HG03457 (cell line): ENCODE data around the gene MYO7A.

Experiments used
- ATAC-seq: cut with Tn5 transposase; IDR thresholded peaks from one replicate; pipeline ENCODE4 v1.9.1; 2021; ENCODE audit warnings: moderate number of reproducible peaks; ENCODE audit not compliant: unreplicated experiment

The MYO7A gene

GRCh38 chr11:77211040-77211451 is 83.0 kb downstream of the MYO7A start:
- ATAC-seq: no peak

DNA sequence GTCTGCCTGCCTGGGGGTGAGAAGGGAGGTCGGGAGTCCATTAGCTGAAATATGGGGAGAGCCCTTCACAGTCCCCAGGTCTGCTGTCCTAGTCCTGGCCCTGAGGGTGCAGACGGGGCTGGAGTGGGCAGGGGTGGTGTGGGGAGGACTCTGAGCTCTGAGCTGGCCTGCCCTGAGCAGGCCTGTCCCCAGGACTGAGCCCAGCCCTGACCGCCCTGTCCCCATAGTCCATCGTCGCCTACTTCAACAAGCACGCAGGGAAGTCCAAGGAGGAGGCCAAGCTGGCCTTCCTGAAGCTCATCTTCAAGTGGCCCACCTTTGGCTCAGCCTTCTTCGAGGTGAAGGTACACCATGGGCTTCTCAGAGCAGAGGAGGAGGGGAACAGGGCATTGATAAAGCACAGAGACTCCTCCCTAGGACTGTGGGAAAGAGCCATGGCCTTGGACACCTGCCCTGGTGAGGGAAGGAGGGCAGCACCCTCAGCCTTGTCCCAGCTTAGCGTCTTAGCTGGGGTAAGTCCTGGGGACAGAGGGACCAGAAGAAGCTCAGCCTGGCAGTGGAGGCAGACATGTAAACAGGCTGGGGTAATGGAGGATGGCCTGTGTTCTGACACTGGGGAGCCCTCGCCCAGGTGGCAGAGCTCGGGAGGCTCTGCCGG is 83.7 kb downstream of the MYO7A start:
- no peak for ATAC-seq

GRCh38 chr11:77212314-77213007 is 84.4 kb downstream of the MYO7A start:
- ATAC-seq: no peak

DNA sequence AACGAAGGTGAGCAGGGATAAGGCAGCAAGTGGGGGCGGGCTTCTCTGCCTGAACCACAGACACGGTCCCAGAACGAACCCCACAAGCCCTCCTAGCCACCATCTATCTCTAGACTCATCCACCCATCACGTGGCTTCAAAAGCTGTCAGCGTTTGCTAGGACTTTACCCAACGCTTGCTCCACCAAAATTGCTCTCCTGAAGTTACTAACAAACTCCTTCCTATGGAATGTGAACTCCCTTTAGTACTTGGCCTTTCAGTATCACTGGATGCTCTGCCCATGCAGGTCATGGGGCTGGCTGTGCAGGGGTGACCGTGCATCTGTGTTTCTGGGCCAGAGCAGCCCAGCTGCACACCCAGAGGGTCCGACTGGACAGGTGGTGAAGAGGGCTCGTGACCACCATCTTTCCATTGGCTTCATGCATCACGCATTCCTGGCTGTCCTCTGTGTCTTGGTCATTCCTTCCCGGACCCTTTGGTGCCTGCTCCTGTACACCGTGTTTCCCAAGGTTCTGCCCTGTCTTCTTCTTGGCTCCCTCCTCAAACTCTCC is 85.1 kb downstream of the MYO7A start:
- no peak for ATAC-seq

GRCh38 chr11:77213589-77214428 is 85.8 kb downstream of the MYO7A start:
- no peak for ATAC-seq

- ATAC-seq: no peak
These were observed 86.5 kb downstream of the MYO7A start for GRCh38 chr11:77214557-77214956.

DNA sequence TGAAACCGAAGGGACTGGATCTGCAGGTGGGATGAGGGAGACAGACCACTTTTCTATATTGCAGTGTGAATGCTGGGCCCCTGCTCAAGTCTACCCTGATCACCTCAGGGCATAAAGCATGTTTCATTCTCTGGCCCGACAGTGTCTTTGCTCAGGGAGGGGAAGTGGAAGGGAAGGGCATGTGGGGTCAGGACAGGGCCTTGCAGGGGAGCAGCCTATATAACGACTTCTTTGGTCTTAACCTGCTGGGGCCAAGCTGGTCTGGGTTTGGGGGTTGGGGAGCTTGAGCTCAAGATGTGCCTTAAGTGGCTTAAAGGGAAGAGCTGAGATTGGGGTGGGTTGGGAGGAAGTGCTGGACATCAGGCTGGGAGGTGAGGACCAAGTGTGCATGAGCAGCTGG is 87.1 kb downstream of the MYO7A start:
- no peak for ATAC-seq

- ATAC-seq: no peak
These were observed 89.1 kb downstream of the MYO7A start for GRCh38 chr11:77217156-77217555.

- ATAC-seq: no peak
These were observed 95.8 kb downstream of the MYO7A start for GRCh38 chr11:77223797-77224196.

GRCh38 chr11:77230878-77231605 is 103.0 kb downstream of the MYO7A start:
- ATAC-seq: no peak

DNA sequence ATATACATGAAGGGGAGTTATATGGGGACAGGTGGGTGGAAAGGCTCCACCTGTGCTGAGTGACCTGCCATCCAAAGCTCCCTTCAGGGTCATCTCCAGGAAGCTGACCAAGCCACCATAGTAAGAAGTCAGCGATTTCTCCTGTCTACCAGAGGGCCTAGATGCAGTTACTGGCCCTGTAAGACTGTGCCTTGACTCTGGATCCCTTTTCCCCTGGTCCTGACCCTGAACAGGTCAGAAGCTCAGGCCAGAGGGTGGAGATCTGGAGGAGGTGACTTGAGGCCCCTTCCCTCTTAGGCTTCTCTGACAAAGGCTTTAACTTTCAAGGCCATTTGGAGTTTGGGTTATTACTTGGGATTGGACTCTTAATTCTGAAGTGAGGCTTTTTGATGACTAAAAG is 103.8 kb downstream of the MYO7A start:
- ATAC-seq: no peak

DNA sequence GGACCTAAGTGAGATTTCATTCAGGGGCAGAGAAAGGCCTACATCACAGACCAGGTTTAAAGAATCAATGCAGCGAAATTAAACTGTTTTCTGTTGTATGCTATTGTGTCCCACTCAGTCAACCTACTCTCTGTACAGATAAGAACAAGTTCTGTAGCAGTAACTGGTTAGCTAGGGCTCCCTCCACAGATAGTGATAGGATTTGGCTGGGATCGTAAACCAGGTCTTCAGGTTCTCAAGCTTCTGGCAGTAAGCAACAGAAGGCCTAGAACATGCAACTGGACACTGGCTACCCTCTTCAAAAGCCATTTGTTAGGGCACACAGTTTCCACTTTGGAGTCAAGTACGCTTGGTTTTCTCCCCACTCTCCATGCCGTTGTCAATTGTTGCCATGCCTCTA is 104.2 kb downstream of the MYO7A start:
- no peak for ATAC-seq

DNA sequence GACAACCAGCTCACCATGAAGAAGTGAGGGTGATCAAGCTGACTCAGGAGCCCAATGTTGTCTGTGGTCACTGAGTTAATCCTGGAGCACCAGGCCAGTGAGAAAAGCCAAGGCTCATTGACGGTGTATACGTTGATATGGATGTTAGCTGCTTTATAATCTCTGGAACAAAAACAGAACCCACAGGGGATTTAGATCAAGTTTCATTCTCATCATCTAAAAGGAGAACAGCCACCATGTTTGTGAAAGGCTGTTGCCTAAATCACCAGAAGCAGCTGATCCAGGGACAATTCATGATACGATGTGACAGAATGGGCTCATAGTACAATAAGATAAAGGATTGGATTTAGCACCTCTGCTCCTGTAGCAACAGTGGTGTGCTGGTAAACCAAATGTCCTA is 105.0 kb downstream of the MYO7A start:
- no peak for ATAC-seq

GRCh38 chr11:77236901-77237300 is 108.9 kb downstream of the MYO7A start:
- ATAC-seq: no peak

- no peak for ATAC-seq
These were observed 116.4 kb downstream of the MYO7A start for GRCh38 chr11:77244277-77245027.

DNA sequence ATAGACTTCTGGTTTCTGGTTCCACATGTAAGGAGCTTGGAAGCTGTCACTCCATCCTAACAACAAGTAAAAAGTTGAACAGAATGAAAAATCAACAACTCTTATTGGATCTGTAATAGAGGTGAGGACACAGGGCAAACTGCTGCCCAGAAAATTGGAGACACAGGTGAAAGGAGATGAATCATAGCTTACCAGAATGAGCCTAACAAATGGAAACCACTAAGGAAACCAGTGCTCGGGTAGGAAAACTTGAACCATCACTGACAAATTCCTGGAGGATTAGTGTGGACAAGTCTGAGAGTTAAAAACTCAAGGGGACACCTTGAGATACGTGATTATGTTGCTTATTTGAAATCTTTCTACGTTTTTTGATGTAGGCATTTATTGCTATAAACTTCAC is 121.4 kb downstream of the MYO7A start:
- no peak for ATAC-seq

DNA sequence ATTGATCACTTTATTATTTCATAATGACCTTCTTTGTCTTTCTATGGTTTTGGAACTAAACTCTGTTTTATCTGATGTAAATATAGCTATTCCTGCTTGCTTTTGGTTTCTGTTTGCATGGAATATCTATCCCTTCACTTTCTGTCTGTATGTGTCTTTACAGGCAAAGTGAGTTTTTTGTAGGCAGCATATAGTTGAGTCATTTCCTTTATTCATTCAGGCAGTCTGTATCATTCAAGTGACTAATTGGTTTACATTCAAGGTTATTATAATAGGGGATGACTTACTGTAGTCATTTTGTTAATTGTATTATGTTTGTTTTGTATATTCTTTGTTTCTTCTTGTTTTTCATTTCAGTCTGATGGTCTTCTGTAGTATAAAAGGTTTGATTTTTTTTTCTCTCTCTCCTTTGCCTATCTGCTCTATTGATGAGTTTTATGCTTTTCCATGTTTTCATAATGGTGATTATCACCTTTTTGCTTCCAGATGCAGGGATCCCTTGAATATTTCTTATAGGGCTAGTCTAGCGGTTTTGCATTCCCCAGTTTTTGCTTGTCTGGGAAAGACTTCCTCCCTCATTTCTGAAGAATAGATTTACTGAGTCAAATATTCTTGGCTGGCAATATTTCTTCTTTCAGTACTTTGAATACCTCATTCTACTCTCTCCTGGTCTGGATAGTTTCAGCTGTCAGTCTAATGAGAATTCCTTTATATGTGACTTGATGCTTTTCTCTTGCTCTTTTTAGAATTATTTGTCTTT is 123.0 kb downstream of the MYO7A start:
- ATAC-seq: no peak

- ATAC-seq: no peak
These were observed 124.7 kb downstream of the MYO7A start for GRCh38 chr11:77252555-77253270.

DNA sequence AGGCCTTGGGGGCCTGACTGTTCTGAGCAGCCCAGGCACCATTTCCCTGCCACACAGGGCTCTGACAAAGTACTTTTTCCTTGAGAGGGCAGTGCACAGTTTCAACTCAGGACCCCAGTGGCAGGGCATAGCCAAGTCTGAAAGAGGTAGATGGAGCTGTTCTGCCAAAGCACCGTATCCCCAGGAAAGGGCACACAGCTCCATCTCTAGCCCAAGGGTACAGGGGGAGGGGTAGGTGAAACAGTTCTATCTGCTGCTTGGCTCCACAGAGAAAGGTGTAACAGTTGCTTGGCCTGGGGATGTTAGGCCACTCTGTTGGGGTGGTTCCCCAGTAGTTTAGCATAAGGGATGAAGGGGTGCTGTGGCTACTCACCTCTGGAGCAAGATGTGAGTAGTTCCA is 125.6 kb downstream of the MYO7A start:
- ATAC-seq: no peak
